Measurements from ENCODE around the gene BFSP1. TPM values are rescaled to one million over a fixed set of nuclear protein-coding genes. Genes with fewer than 3 reads are reported as not detected.

BFSP1 gene
- total and polyA plus RNA-seq, 2 donors from 2014 or later, result 1.3 to 2.1 TPM

DNA sequence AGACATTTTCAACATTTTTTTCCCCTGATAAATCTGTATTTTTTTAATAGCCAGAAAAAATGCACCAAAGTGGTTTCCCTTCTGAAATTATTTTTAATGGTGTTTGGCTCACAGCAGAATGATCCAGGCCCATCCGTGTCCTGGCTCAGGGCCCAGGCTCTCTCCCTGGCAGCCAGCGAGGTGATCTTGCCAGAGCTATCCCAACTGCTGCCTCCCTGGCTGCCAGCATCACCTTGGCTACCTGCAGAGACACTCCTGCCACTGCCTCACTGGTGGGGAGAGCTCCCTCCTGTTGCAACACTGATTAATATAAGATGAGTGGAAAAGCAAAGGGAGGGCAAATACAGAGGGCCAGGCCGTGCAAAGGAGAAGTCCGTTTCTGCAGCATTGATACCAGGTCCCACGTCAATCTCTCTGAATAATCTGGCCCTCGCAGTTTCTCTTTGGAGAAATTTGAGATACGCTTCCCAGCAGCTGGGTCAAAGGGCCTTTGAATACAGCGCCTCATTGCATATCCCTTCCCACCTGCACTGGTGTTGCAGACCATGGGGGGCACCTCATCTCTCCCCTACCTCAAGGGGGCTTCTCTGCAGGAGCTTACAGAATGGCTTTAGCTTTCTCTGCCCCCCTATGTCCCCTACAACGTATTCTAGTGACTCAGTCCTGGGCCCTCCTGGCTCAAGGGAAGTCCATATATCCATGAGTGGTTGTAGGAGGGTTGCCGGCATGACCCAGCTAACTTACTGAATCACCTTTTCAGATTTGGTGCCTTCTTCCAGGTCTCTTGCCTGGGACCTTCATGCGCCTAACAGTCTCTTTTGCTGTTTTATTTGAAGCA lies 25.9 kb upstream of the BFSP1 start:
- H3K4me1 ChIP-seq (ENCODE audit: control insufficient read depth in 2 of 3, insufficient read depth in 2 of 3, low read depth in 1 of 3, low read length in 3 of 3), result peaks cover 4 to 17% (median 9%) of the 10 kb centered on the region in 3 donors
- H3K4me3 ChIP-seq (ENCODE audit: low read length in 3 of 3), result no peak overlapping the region
- no peaks in the 10 kb centered on the region for H3K36me3 ChIP-seq (ENCODE audit: control insufficient read depth in 2 of 3, insufficient read depth in 3 of 3, low read length in 3 of 3)
- H3K9ac ChIP-seq (ENCODE audit: low read length in 3 of 3), result peak overlapping the region in 1 of 3 donors; percentile 38
- no peaks in the 10 kb centered on the region for H3K9me3 ChIP-seq (ENCODE audit: control insufficient read depth in 2 of 3, insufficient read depth in 1 of 3, low read length in 3 of 3)
- peak overlapping the region; percentile 53 to 61 for H3K27ac ChIP-seq (ENCODE audit: low read depth in 2 of 2, low read length in 2 of 2)
- peak in 2 of 5 donors; percentile 30 to 88 for DNase-seq
- TF ChIP-seq, protein P1, sequence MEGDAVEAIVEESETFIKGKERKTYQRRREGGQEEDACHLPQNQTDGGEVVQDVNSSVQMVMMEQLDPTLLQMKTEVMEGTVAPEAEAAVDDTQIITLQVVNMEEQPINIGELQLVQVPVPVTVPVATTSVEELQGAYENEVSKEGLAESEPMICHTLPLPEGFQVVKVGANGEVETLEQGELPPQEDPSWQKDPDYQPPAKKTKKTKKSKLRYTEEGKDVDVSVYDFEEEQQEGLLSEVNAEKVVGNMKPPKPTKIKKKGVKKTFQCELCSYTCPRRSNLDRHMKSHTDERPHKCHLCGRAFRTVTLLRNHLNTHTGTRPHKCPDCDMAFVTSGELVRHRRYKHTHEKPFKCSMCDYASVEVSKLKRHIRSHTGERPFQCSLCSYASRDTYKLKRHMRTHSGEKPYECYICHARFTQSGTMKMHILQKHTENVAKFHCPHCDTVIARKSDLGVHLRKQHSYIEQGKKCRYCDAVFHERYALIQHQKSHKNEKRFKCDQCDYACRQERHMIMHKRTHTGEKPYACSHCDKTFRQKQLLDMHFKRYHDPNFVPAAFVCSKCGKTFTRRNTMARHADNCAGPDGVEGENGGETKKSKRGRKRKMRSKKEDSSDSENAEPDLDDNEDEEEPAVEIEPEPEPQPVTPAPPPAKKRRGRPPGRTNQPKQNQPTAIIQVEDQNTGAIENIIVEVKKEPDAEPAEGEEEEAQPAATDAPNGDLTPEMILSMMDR (IDR thresholded peaks at IDR 0.05; ENCODE audit: borderline replicate concordance, extremely low read depth, insufficient read depth), result no peak
- intact Hi-C loops (cut with DNase I), result no loop called here
- FAIRE-seq, result no peak
- H3K27me3 ChIP-seq (ENCODE audit: control insufficient read depth, insufficient read depth, low read length), result no peaks in the 10 kb centered on the region

GRCh38 chr20:17555106-17555505 lies 23.9 kb upstream of the BFSP1 start:
- no peak for FAIRE-seq
- no peak overlapping the region for H3K27ac ChIP-seq (ENCODE audit: low read depth in 2 of 2, low read length in 2 of 2)

GRCh38 chr20:17549131-17549530 lies 18.0 kb upstream of the BFSP1 start:
- Histone ChIP-seq H3K4me1 (ENCODE audit: control insufficient read depth in 2 of 3, insufficient read depth in 2 of 3, low read depth in 1 of 3, low read length in 3 of 3) (peaks cover 0 to 15% (median under 1%) of the 10 kb centered on the region in 3 donors), H3K27me3 (ENCODE audit: control insufficient read depth, insufficient read depth, low read length) (no peaks in the 10 kb centered on the region), H3K9ac (ENCODE audit: low read length in 3 of 3) (no peak overlapping the region), H3K9me3 (ENCODE audit: control insufficient read depth in 2 of 3, insufficient read depth in 1 of 3, low read length in 3 of 3) (no peaks in the 10 kb centered on the region), H3K27ac (ENCODE audit: low read depth in 2 of 2, low read length in 2 of 2) (no peak overlapping the region), H3K36me3 (ENCODE audit: control insufficient read depth in 2 of 3, insufficient read depth in 3 of 3, low read length in 3 of 3) (no peaks in the 10 kb centered on the region), H3K4me3 (ENCODE audit: low read length in 3 of 3) (no peak overlapping the region)
- FAIRE-seq, result no peak
- intact Hi-C loops (cut with DNase I), result no loop called here
- TF ChIP-seq, protein P1 (IDR thresholded peaks at IDR 0.05; ENCODE audit: borderline replicate concordance, extremely low read depth, insufficient read depth), result no peak
- no peak for DNase-seq

More at GRCh38 chr20:17555106-17555505, 23.9 kb upstream of the BFSP1 start:
- peaks cover 4 to 17% (median 9%) of the 10 kb centered on the region in 3 donors for H3K4me1 ChIP-seq (ENCODE audit: control insufficient read depth in 2 of 3, insufficient read depth in 2 of 3, low read depth in 1 of 3, low read length in 3 of 3)
- DNase-seq, result no peak
- no peaks in the 10 kb centered on the region for H3K9me3 ChIP-seq (ENCODE audit: control insufficient read depth in 2 of 3, insufficient read depth in 1 of 3, low read length in 3 of 3)
- no peaks in the 10 kb centered on the region for H3K27me3 ChIP-seq (ENCODE audit: control insufficient read depth, insufficient read depth, low read length)
- TF ChIP-seq, protein P1 (IDR thresholded peaks at IDR 0.05; ENCODE audit: borderline replicate concordance, extremely low read depth, insufficient read depth), result no peak
- no peak overlapping the region for H3K9ac ChIP-seq (ENCODE audit: low read length in 3 of 3)
- no peaks in the 10 kb centered on the region for H3K36me3 ChIP-seq (ENCODE audit: control insufficient read depth in 2 of 3, insufficient read depth in 3 of 3, low read length in 3 of 3)
- intact Hi-C loops (cut with DNase I), result no loop called here
- H3K4me3 ChIP-seq (ENCODE audit: low read length in 3 of 3), result no peak overlapping the region

All from kidney (tissue), 14 donors.